ENCODE measurements around the gene HTR2B.
"Not testable (repeated sequence)": the region's sequence is repeated elsewhere in the genome, so short reads cannot be mapped to it uniquely, and the experiment has no call there.

Gene HTR2B

DNA sequence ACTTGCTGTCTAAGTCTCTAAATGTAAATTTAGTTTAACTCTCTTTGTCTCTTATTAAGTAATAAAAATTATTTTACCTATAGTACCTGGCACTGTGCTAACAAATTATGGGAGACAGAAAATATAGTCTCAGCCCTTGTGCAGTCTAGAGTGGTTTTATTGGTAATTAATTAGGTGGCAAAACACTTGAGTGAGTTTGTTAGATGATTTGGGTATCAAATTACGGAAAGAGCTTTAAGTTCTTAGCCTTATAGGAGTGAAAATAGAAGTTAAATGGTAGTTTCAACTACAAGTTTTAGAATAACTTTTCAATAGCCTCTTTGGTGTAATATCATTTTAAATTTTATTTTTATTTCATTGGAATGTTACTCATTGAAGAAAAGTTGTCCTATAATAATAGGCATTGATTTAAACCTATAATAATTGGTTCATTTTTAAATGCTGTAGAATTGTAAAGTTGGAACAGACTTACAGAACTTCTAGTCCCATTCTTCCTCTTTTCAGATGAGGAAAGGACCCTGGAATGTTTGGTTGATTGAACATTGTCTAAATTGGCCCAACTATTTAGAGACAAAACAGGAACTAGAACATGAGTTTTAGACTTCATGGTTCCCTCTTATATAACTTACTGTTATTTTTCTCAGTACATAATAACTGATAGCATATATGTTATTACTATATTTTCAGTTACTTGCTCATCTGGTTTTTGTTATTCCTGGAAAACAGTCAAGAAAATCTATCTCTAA lies 10.2 kb upstream of the HTR2B start:
- no peak for DNase-seq (ENCODE audit: extremely low read depth in 1 of 2, low read depth in 1 of 2)

DNA sequence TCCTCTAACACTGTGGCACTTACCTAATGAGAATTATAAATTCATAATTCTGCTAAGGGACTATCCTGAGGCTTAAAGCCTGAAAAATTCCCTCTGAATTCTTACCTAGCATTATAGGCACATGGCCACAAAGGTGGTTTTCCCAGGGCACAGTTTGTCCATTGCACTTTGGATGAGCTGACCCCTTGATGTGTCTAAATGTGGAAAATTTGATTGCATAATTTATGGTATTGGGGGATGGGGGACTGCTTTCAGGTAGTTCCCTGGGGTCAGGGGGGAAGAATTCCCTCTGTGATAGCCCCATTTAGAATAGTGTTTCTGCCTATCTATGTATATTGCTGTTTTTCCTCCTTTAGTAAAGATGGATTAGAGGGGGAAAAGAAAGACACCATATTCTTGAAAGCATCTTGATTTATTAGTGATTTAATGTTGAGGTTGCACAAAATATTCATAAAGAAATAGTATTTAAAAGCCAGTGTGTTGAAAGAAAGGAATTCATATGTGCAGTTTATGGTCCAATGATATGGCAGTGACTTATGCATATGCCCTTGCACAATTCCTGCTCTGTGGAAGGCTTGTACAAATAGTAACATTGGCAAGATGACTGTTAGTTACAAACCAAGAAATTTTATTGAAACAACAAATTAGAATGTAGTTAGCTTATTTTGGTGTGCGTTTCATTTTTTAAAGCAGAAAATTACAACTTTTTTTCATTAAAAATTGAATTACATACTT lies 8.7 kb upstream of the HTR2B start:
- DNase-seq (ENCODE audit: extremely low read depth in 1 of 2, low read depth in 1 of 2) = no peak

DNA sequence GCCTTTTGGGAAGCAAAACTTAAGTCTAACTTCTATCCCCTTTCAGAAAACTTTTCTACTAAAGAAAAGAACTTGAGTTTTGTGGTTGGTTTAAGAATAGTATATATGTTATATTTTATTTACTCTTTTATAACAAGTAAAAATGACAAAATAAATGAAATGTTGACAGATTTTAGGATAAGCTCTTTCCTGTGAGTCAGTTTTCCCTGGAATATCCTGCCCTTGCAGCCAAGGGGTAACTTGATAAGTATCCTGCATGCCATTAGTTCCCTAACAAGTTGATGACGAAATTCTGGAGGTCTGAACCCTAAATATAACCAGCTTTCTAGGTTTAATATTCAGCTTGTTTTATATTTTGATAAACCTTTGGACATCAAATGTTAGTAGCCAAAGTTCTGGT lies 7.3 kb upstream of the HTR2B start:
- no peak for DNase-seq (ENCODE audit: extremely low read depth in 1 of 2, low read depth in 1 of 2)

DNA sequence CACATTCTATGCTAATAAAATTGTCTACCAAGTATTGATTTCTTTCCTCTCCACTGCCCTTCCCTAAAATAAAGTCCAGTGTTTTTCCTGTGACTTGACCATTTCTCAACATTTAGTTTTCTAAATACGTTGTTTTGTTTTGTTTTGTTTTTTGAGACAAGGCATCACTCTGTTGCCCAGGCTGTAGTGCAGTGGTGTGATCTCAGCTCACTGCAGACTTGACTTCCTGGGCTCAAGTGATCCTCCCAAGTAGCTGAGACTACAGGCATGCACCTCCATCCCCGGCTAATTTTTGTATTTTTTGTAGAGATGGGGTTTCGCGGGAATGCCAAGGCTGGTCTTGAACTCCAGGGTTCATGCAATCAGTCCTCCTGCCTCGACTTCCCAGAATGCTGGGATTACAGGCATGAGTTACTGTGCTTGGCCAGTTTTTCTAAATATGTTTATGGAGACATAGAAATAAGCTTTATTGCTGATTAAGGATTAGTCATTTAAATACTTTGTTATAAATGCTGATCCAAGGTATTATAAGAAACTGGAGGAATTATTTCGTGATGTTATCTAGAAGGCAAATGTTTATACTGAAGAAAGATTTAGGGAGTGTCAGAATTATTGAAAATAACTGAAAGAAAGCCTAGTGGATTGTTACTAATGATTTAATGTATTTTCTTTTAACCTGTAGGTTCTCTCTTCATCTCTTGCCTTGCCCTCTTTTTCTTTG lies 5.7 kb upstream of the HTR2B start:
- DNase-seq (ENCODE audit: extremely low read depth in 1 of 2, low read depth in 1 of 2) = no peak

DNA sequence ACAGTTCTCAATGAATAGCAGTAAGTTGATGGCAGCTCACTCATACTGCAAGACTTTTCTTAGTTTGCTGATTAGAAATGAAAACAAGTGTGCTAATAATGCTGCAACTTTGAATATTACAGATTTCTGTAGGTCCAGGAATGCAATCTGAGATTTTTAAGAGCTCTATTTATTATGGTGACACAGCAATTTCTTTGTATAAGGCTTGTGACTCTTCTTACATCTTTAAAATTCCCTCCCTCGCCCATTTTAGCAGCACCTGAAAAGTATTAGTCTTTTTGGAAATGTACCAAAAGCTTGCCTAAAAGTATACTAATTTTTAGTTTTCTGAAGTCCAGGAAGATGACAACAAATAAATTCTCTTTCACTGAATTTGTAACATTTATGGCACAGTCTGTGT lies 4.4 kb upstream of the HTR2B start:
- DNase-seq (ENCODE audit: extremely low read depth in 1 of 2, low read depth in 1 of 2) = no peak

DNA sequence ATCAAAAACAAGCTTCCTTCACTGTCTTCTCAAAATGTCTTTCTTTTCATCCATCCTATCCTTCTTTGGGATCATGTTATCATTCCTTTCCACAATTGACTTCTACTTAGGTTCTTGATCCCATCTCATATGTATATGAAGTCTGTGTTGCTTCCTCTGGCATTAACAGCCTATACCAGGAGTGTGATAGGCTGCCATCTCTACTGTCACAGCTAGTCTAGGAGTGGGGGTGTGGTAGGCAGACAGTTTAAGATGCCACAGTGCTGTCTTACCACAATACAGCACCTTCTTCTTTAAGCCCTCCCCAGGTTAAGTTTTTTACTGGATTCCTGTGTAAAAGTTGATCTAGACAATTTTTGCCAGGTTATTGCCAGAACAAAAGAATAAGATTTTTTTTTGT lies 3.7 kb upstream of the HTR2B start:
- no peak for DNase-seq (ENCODE audit: extremely low read depth in 1 of 2, low read depth in 1 of 2)

DNA sequence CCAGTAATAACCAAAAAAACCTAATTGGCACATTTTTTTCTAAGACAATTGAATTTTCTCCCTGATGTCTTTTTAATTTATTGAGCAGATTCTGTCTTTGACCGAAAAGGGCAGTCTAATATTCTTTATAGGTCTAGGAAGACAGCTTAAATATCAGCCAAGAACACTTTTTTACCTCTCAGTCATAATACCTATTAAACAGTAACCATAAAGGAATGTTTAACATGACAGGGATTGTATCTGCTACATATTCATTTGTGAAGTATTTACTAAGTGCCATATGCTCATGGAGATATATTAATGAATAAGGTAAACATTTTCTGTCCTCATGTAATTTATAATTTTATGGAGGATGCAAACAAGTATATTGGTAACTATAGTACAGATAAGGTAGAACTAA lies 3.1 kb upstream of the HTR2B start:
- no peak for DNase-seq (ENCODE audit: extremely low read depth in 1 of 2, low read depth in 1 of 2)

DNA sequence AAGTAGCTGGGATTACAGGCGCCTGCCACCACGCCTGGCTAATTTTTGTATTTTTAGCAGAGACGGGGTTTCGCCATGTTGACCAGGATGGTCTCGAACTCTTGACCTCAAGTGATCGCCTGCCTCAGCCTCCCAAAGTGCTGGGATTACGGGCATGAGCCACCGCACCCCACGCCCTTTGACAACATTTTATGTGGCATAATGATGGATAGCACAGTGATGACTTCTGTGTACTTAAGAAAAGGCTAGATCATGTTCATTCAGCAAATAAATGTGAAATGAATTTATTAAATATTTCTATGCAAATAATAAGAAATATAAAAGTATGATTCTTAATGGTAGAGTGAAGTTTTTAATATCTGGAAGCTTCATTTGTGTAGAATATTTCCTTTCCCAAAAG lies 2.6 kb upstream of the HTR2B start:
- DNase-seq (ENCODE audit: extremely low read depth in 1 of 2, low read depth in 1 of 2) = no peak

DNA sequence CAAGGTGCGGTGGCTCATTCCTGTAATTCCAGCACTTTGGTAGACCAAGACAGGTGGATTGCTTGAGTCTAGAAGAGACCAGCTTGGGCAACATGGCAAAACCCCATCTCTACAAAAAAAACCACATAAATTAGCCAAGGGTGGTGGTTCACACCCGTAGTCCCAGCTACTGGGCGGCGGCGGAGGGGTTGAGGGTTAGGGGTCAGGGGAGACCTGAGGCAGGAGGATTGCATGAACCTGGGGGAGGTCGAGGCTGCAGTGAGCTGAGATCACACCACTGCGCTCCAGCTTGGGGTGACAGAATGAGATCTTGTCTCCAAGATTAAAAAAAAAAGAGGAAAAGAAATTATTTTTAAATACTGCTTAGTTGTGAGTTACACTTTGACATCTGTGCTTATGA lies 1.3 kb upstream of the HTR2B start:
- no peak for DNase-seq (ENCODE audit: extremely low read depth in 1 of 2, low read depth in 1 of 2)

DNA sequence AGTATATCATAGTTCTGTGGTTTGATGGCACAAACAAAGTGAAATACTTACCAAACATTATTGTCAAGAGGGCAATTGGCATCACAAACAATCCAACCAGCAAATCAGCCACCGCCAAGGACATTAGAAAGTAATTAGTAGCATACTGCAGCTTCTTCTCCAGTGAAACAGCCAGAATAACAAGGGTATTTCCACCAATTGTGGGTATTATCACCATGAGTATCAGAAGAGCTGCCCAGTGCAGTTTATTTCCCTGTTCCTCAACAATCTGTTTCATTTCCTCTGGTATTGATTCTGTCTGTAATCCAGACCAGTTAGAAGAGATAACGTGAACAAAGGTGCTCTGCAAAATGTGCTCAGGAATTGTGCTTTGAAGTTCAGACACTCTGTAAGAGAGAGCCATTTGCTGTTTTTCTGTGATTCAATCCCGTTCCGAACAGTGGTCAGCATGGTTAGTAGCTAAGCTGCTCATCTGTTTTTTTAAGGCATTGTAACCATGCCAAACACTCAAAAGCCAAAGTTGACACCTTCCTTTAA lies 1.4 kb downstream of the HTR2B start:
- no peak for DNase-seq (ENCODE audit: extremely low read depth in 1 of 2, low read depth in 1 of 2)

DNA sequence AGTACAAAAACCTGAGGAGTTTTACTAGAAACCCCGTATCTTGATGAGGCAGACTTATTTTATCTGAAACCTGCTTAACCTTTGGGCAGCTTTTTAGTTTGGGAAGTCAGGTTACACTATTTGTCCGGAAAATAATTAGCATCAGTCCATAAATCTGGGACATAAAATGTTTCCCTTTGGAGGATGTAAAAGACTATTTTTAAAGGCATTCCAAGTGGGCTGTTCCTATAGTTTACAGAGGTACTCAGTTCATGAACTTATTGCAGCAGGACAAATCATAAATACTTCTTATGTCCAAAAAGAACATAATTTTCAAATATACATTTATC lies 6.3 kb downstream of the HTR2B start:
- DNase-seq (ENCODE audit: extremely low read depth in 1 of 2, low read depth in 1 of 2) = no peak

DNA sequence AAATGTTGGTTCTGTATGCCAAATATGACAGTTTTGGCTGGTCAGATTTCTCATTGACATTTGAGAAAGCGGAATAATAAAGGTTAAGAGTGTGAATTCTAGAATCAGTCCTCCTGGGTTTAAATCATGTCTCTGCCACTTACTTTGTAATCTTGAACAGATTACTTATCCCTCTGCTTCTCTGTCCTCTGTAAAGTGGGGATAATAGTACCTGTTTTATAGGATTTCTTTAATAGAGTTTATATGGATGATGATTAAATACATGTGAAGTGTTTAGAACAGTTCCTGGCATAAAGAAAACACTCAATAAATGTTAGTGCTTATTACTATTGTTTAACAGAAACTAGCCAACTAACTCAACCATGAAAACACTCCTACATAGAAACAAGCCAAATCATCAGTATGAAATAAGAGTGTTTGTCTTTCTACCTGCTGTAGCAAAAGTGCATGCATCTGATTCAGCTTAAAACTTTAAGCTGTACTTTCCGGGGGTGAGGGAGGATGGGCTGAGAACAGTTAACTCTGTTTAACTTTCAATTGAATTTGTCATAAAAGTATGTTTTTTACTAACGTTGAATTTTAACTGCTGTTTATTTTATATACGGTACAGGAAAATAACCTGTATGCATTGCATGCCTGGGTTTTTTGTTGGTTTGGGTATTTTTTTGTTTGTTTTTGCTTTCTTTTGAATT lies 6.8 kb downstream of the HTR2B start:
- no peak for DNase-seq (ENCODE audit: extremely low read depth in 1 of 2, low read depth in 1 of 2)

DNA sequence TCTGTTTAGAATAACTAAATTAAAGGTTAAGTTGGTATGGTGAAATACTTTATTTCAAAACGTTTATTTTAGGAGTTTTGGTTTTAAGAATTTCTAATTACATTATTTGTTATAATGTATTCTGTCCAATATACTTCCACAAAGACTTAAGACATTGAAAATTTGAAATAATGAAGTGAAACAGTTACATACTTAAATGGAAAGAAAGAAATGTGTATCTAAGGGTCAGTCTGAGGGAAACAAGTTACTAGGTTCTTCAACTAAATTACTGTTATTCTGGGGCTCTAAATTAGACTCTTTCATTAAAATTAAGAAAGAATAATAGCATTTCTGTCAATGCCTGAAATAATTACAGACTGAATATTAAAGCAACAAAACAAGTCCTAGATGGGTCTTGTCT lies 7.7 kb downstream of the HTR2B start:
- DNase-seq (ENCODE audit: extremely low read depth in 1 of 2, low read depth in 1 of 2) = no peak

DNA sequence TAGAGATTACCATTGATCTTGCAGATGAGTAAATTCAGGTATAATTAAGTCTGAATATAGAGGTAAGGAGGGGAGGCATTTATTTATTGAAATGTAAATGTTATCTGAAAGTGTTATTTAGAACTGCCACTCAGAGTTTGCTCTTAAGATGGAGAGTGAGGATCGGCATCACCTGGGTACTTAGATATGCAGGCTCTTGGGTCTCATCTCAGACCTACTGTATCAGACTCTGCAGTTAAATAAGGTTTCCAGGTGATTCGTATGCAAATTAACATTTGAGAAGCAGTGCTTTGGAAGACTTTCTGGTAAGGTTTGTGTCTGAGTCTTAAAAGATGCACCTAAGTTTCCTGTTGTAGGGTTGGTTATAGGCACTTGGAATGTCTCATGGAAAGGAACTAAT lies 9.2 kb downstream of the HTR2B start:
- DNase-seq (ENCODE audit: extremely low read depth in 1 of 2, low read depth in 1 of 2) = no peak

DNA sequence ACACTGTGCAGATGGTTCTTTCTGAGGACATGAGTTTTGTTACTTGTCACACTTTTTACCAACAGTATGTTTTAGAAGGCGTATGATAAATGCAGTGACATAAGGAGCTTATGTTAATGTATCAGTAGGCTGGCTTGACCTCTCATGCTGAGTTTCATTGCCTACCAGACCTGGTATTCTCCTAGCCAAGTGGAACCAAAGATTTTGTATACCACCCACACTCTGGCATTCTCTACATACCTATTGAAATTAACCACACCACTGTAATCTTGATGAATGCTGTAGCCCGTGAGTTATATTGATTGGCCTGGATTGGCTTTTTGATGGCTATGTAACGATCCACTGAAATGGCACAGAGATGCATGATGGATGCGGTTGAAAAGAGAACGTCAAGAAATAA lies 11.4 kb downstream of the HTR2B start:
- DNase-seq (ENCODE audit: extremely low read depth in 1 of 2, low read depth in 1 of 2) = no peak

DNA sequence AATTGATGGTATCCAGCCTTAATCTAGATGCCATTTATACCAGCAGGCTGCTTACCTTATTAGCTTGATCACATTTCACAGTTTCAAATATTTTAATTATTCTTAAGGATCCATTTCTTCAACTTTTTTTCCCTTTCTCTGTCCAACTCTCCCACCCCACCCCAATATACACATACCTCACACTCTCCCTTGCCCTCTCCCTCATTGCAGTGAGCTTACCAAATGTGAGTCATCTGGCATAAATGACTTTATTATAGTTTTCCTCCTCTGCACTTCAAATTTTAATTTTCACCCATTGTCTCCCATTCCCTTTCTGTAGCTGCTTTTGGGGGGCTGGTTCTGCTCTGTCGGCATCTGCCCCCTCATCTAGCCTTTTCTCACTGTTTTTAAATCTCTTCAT lies 12.9 kb downstream of the HTR2B start:
- DNase-seq (ENCODE audit: extremely low read depth in 1 of 2, low read depth in 1 of 2) = no peak

DNA sequence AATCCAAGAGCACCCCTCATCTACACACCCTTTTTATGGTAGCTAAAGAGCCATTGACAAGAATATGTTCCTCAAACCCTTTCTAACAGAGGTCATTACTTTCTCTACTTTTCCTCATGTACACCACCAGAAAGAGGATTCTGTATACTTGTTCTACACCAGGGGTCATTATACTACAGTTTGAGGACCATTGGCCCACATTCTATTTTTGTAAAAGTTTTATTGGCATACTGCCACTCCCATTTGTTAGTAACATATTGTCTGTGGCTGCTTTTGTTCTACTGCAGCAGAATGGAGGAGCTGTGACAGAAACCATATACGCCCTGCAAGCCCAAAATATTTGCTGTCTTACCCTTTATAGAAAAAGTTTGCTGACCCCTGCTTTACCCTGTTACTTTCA lies 14.3 kb downstream of the HTR2B start:
- no peak for DNase-seq (ENCODE audit: extremely low read depth in 1 of 2, low read depth in 1 of 2)

DNA sequence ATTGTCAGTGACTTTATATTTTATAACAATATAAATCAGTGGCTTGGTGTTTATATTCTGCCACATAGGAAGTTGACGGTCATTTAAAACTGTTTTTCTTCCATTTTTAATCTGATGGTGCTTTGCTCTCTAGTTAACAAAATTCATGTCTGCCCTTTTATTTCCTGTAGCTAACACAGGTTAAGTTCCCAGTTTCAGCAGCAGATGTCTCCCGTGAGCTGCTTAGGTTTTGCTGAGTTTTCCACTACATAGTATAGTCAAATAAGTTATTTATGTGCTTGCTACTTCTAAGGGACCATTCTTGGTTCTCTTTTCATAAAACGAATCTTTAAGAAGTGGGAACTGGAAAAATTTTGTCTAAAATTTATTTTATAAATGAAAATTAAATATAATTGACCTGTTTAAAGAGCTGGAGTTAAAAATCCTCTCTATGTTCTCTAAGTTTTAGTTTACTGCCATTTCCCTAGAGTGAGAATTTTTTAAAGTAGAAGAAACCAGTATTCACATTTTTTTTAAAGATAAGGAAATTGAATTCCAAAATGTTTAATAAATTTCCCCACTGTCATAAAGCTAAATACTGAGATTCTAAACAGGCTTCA lies 20.6 kb downstream of the HTR2B start:
- DNase-seq (ENCODE audit: extremely low read depth in 1 of 2, low read depth in 1 of 2) = peak in 1 of 2 donors; percentile 32

DNA sequence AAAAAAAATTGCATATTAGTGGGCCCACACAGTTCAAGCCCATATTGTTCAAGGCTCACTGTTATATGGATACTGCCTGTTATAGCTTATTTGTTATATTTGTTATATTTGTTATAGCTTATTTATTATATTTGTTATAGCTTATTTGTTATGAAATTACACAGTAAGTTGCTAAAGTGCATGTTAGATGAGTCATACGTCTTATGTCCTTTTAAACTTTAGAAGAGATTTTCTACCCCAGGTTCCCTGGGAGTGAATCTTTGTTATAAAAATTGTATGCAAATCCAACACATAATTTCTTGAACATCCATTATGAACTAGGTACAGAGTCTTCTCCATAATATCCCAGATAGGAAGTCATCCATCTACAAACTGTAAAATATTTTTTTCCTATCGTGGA lies 22.1 kb downstream of the HTR2B start:
- no peak for DNase-seq (ENCODE audit: extremely low read depth in 1 of 2, low read depth in 1 of 2)

DNA sequence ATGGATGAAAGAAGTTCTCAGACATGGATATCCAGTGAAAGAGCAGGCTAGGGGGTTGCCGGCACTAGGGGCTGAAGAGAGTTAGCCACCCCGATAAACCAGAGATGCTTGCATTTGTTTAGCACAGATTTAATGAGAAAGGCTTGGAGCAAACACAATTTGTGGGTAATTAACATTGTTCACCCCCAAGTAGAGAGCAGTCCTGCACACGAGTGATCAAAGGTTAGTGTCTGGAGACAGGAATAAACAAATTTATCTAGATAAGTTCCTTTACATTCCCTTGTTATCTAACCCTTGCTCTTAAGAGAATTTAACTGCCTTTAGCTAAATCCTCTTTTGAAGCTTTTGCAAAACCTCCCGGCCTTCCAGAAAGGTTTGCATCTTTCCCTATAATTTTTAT lies 23.9 kb downstream of the HTR2B start:
- no peak for DNase-seq (ENCODE audit: extremely low read depth in 1 of 2, low read depth in 1 of 2)

DNA sequence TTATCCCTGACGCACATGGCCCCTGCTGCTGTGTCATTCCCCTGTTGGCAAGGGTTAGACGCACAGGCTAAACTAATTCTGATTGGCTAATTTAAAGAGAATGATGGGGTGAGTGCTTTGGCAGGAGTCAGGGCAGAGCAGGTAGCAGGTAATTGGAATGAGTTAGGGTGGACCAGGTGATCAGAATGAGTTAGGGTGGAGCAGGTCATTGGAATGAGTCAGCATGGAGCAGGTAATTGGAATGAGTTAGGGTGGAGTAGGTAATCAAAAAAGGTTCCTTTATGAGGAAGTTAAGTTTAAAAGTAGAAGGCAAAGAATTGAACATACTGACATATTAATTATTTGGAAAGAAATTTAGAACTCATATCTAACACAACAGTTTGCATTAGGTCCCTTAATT lies 24.5 kb downstream of the HTR2B start:
- DNase-seq (ENCODE audit: extremely low read depth in 1 of 2, low read depth in 1 of 2) = not testable (repeated sequence)
